ENCODE results near the gene GRIA3.

GRCh38 chrX:123263270-123263669 lies 79.2 kb downstream of the GRIA3 start:
- TF ChIP-seq EZH2 (IDR thresholded peaks at IDR 0.05; ENCODE audit: low read length, unreplicated experiment) (no peak), CTCF (conservative IDR thresholded peaks at IDR 0.05; ENCODE audit: low read depth, low read length) (no peak), EZH2phosphoT487 (IDR thresholded peaks at IDR 0.05; ENCODE audit: borderline replicate concordance, low read length) (no peak)
